ENCODE results near the gene IL1R1.

The IL1R1 gene

DNA sequence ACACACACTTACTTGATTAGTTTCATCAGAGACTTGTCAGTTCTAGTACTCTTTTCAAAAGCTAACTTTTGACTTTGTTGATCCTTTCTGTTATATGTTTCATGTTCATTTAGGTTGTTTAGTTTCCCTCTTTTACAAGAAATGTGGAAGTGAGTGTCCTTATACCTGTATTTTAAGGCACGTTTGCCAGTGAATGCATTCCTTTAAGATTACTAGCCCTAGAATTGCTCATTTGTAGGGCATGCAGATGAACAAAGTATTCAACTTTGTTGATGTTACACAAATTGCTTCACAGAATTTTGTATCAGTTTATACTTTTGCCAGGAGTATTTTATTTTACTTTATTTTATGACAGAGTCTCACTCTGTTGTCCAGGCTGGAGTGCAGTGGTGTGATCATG is 50.5 kb downstream of the IL1R1 start:
- intact Hi-C loops (cut with DNase I) = no loop called here
- no peak for DNase-seq

DNA sequence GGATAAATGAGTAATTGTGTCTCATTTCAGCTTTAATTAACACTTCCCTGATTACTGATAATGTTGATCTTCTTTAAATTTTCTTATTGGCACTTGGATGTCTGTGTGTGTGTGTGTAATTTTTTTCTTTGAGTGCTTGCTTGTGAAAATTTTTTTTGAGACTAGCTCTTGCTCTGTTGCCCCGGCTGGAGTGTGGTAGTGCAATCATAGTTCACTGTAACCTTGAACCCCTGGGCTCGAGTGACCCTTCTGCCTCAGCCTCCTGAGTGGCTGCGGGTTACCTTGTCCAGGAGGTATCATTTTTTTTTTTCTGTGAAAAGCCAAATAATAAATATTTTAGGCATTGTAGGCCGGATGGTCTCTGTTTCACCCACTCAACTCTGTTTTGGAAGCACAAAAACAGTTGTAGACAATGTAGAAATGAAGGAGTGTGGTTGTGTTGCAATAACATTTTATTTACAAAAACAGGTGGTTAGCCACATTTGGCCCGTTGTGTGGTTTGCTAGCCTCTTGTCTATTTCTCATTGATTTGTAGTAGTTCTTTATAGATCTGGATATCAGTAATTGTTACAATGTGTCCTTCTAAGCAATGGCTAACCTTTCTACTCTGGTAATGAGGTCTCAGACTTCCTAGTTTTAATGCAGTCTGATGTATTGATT is 52.2 kb downstream of the IL1R1 start:
- no peak for DNase-seq
- intact Hi-C loops (cut with DNase I) = no loop called here

- DNase-seq = no peak
- intact Hi-C loops (cut with DNase I) = no loop called here
Observed at GRCh38 chr2:102197389-102198137, 55.0 kb downstream of the IL1R1 start.

- DNase-seq = no peak
- intact Hi-C loops (cut with DNase I) = no loop called here
Observed at GRCh38 chr2:102200539-102200938, 58.0 kb downstream of the IL1R1 start.

GRCh38 chr2:102204638-102205037 is 62.1 kb downstream of the IL1R1 start:
- intact Hi-C loops (cut with DNase I) = no loop called here

GRCh38 chr2:102206666-102207341 is 64.3 kb downstream of the IL1R1 start:
- intact Hi-C loops (cut with DNase I) = no loop called here

More at GRCh38 chr2:102204638-102205037, 62.1 kb downstream of the IL1R1 start:
- no peak for DNase-seq

GRCh38 chr2:102208774-102209173 is 66.2 kb downstream of the IL1R1 start:
- intact Hi-C loops (cut with DNase I) = no loop called here

More at GRCh38 chr2:102206666-102207341, 64.3 kb downstream of the IL1R1 start:
- no peak for DNase-seq

GRCh38 chr2:102209474-102209873 is 66.9 kb downstream of the IL1R1 start:
- intact Hi-C loops (cut with DNase I) = no loop called here
- DNase-seq = no peak

More at GRCh38 chr2:102208774-102209173, 66.2 kb downstream of the IL1R1 start:
- DNase-seq = no peak

DNA sequence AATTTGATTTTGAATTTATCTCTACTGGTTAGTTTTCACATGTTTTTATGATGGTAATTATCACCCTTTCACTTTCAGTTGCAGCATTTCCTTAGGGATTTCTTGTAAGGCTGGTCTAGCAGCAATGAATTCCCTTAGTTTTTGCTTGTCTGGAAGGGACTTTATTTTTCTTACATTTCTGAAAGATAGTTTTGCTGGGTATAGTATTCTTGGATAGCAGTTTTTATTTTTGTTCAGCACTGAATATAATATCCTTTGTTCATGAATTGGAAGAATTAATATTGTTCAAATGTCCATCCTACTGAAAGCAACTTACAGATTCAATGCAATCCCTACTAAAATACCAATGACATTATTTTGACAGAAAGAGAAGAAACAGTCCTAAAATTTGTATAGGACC is 74.5 kb downstream of the IL1R1 start:
- intact Hi-C loops (cut with DNase I) = no loop called here

GRCh38 chr2:102224824-102225739 is 82.5 kb downstream of the IL1R1 start:
- intact Hi-C loops (cut with DNase I) = no loop called here
- no peak for DNase-seq

More for the DNA sequence above, 74.5 kb downstream of the IL1R1 start:
- DNase-seq = no peak

GRCh38 chr2:102226171-102226570 is 83.6 kb downstream of the IL1R1 start:
- intact Hi-C loops (cut with DNase I) = no loop called here
- no peak for DNase-seq

DNA sequence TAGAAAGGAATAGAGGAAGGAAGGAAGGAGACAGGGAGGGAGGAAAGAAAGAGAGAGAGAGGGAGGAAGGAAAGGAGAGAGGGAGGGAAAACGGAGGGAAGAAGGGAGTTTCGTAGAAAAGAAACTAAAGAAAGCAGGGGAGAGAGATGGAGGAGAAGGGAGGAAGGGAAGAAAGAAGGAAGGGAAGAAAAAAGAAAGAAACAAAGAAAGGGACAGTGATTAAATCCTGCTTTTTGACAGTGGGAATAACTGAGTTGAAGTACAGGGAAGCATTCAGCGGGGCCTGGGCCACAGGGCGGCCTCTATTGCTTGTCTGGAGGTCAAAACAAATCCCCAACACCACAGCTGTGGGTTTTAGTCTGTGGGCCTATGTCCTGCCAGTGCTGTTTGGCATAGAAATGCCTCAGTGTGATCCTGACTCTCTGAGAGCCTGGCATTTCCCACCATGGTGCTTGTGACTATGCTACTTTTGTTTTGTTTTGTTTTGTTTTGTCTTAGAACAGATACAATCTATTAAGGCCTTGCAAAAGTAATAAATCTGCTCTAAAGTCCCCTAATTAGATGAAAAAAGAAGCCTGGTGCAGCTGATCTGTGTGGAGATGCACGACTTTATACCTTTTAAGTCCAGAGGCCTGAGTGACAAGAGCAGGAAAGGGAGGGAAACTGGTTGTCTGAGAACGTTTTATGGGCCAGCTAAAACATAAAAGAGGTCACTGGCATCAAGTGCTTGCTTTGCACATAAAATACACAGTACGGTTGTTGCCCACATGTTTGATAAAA is 84.3 kb downstream of the IL1R1 start:
- DNase-seq = peak in 2 of 10 donors; percentile 56 to 89
- intact Hi-C loops (cut with DNase I) = no loop called here

DNA sequence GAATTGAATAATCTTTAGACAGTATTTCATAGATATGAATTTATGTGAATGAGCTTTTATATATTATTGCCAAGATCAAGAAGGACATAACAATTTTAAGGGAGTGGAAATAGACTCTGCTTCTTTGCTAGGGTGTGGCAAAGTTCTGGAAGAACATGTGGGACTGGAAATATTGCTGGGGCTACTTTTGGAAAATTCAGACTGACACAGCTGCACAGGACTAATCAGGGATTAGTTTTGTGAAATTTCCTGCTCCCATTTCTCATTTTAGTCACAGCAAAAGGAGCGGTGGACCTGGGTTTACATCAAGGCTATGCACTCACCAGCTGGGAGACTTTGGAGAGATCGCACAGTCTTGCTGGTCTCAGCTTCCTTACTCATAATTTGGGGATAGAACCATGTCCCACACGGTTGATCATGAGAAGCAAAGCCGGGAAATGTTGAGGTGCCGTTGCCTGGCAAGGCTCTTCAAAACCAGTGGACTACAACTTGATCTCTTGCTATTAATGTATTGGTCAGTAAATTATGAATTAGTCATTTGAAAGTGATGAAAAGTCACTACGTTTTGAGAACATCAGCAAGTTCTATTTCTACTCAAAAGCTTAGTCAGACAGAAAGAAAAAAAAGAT is 86.7 kb downstream of the IL1R1 start:
- no peak for DNase-seq
- intact Hi-C loops (cut with DNase I) = no loop called here

All from posterior cingulate gyrus (tissue), 11 donors.